Activated naive CD4-positive, alpha-beta T cell treated with anti-CD3 and anti-CD28 coated beads, Interleukin-2, amount 50 U/mL, for 16 hours (primary cell): Measurements from ENCODE around the gene SLC35D2.
"Not testable (repeated sequence)": the region's sequence is repeated elsewhere in the genome, so short reads cannot be mapped to it uniquely, and the experiment has no call there.

Source experiments
- DNase-seq: peaks from one replicate; pipeline ENCODE4 v3.0.0-alpha.2; 2020

SLC35D2 gene

GRCh38 chr9:96350866-96351265, 32.6 kb downstream of the SLC35D2 start:
- no peak for DNase-seq

DNA sequence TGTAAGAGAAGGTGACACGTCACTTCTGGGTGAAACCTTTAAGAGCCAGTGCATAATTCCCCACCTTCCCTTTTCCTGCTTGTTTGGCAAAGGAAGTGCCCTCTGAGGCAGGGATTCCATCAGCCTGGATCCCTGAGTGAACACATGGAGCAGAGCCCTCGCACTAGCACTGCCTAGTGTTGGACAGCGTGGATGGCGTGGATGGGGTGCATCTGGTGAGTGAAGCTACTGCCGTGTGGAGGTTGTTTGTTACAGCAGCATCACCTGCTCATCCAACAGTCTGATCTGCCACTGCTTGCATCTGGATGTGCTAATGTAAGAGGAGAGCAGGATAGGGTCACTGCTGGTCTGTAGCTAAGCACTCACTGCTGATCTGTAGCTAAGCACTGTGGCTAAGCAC, 35.2 kb downstream of the SLC35D2 start:
- no peak for DNase-seq

- DNase-seq: no peak
These were observed 38.0 kb downstream of the SLC35D2 start for GRCh38 chr9:96345551-96345950.

DNA sequence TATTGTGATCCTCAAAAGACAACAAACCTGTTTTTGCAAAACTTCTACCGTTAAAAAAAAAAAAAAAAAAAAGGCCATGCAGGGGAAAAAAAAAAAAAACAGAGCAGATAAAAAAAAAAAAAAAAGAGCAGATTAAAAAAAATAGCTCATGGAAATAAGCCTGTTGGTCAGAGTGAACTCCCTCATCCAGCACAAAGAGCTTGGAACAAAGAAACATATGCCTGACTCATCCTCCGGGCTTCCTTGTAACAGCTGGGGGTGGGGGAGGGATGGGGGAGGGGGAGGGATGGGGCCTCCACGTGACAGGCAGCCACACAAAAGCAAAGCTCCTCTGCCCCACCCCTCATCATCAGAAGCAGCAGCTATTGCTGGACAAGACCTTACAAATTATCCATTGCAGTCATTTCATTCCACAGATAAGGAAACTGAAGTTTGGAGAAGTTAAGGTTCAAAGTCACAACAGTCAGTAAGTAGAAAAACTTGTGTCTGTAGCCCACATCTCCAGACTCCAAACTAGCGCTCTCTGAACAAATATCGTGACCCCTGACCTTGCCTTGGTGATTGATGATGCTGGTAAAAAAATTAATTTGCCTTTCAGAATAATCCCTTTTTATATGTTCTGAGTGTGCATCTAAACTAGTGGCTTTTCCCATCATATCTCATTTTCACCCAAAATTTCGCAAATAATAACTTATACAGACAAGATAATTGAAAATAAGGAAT, 38.9 kb downstream of the SLC35D2 start:
- no peak for DNase-seq

DNA sequence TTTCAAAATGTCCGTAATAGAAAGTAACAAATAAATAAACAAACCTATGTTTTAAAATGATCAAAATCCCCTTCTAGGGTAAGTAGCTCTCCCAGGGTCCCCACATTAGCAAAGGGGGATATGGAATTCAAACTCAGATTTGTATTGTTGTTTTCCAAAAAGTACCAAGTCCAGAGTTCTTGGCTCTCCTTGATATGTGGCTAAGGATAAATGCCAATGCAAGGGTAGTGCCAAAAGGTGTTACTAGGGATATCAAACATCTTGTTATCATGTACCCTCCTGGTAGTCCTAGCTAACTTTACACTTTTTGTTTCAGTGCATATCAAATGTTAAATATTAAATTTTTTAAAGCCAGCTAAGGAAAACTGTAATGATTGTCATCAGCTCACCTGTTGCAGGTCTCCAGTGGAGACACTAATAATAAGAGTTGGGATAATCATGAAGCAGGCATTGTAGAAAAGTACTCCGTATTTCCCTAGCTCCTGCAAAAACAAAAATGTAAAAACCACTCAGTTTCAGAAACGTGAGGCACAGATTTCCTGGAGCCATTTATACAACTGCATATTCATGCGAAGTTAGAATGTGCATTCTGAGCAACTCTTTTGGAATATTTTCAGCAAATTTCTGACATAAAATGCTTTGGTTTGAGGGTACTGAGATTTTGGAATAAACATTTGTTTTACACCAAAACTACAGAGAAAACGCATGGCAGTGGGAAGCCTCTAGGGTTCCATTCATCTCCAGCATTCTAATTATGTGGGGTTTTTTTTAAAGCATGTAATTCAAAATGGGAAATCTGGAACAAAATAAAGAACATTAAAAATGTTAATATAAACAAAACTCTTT, 39.8 kb downstream of the SLC35D2 start:
- DNase-seq: no peak

- DNase-seq: no peak
These were observed 40.8 kb downstream of the SLC35D2 start for GRCh38 chr9:96342571-96343245.

DNA sequence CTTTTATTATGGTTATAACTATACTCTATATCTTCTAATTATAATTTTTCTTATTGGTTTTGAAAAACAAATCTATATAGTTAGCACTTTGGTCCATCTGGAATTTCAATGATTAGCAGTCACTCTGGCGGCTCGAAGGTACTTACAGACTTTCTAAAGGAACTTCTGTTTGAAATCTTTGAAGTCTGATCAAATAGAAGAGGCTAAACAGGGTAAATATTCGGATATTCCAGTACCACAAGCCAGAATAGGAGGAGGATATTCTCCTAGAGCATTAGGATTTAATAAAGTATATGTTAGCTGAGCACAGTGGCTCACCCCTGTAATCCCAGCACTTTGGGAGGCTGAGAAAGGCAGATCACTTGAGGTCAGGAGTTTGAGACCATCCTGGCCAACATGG, 42.8 kb downstream of the SLC35D2 start:
- DNase-seq: no peak

GRCh38 chr9:96338299-96338698, 45.2 kb downstream of the SLC35D2 start:
- DNase-seq: no peak

GRCh38 chr9:96333958-96334357, 49.6 kb downstream of the SLC35D2 start:
- DNase-seq: no peak

DNA sequence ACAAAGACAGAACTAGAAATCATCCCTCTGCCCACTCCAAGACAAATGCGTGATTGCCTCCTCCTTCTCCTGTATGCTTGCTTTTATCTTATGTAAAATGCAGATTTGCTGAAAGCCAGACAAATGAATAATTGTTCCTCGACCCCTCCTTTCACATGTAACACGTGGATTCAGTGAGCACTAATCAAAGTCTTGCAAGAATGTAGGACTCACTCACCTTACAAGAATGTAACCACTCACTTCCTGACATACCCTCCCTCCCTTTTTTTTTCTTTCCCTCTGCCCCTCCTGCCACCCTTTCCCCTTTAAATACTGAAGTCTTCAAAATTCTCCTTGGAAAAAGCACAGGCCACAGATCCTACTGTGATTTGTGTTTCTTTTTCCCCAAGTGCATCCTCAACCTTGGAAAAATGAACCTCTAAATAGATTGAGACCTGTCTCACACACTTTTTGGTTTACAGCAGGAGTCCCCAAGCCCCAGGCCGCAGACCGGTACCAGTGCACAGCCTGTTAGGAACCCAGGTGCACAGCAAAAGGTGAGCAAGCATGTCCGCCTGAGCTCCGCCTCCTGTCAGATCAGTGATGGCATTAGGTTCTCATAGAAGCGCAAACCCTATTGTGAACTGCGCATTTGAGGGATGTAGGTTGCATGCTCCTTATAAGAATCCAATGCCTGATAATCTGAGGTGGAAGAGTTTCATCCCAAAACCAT, 52.1 kb downstream of the SLC35D2 start:
- DNase-seq: no peak

GRCh38 chr9:96327694-96328352, 55.7 kb downstream of the SLC35D2 start:
- DNase-seq: peak; percentile 21

GRCh38 chr9:96323169-96323568, 60.3 kb downstream of the SLC35D2 start:
- DNase-seq: no peak

DNA sequence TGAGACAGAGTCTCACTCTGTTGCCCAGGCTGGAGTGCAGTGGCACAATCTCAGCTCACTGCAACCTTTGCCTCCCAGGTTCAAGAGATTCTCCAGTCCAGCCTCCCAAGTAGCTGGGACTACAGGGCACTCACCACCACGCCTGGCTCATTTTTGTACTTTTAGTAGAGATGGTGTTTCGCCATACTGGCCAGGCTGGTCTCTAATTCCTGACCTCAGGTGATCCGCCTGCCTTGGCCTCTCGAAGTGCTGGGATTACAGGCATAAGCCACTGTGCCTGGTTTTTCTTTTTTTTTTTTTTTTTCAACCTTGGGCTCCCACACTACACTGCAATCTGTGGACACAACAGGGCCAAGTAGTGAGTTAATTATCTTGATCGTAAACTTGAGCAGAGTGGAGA, 60.8 kb downstream of the SLC35D2 start:
- DNase-seq: not testable (repeated sequence)

- not testable (repeated sequence) for DNase-seq
These were observed 61.3 kb downstream of the SLC35D2 start for GRCh38 chr9:96322210-96322609.

GRCh38 chr9:96321515-96321914, 62.0 kb downstream of the SLC35D2 start:
- no peak for DNase-seq

DNA sequence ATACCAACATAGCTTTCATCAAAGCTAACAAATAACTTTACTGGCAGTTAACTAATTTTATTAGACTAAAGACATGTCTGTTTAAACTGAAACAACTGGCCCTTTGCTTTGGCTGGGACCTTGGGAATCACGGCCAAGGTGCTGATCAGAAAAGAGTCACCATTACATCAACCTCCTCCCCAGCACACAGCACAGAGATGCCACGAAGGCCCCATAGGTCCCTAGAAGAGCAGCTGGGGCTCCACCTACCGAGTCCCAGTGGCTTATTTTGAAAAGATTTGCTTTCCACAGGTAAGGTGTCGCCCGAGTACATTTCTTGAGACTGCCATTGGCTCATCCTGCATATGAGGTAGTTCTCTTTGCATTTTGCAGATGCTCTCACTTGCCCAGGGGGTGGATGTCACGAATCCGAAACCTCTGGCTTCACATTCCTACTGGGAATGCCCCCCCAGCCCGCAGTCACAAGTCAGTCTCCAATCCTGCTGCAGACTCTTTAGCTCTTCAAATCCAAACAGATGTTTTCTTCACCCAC, 62.7 kb downstream of the SLC35D2 start:
- no peak for DNase-seq

DNA sequence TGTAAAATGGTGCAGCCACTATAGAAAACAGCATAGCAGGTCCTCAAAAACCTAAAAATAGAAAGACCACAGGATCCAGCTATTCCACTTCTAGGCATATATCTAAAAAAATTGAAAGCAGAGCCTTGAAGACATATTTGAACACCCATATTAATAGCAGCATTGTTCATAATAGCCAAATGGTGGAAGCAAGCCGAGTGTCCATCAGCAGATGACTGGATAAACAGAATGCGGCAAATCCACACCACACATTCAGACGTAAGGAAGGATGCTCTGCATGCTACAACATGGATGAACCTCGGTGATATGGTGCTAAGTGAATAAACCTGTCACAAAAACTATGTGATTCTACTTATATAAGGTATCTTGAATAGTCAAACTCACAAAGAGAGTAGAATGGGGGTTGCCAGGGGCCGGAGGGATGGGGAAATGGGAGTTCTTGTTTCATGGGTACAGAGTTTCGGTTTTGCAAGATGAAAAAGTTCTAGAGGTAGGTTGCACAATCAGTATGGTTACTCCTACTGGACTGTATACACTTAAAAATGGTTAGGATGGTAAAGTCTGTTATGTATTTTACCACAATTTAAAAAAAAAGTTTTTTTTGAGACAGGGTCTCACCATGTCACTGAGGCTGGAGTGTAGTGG, 64.5 kb downstream of the SLC35D2 start:
- DNase-seq: no peak

- DNase-seq: peak; percentile 14
These were observed 66.1 kb downstream of the SLC35D2 start for GRCh38 chr9:96317335-96317980.

DNA sequence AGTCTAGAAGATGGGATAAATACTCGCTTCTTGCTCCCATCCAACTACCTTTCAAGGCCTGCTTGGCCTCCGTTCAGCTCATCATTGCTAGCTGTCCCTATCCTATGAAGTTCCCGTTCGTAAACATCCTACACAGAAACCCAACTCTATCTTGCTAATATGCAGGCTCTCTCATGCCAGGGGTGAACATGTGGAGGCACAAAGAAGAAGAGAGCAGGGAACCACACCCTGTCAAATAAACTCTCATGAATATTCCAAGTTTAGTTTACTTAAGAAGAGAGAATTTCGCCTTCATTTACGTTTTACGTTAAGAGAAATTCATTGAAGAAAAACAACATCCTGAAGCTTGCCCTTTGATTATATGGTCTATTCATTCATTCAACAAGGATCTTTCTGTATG, 73.7 kb downstream of the SLC35D2 start:
- DNase-seq: no peak

GRCh38 chr9:96306958-96307357, 76.6 kb downstream of the SLC35D2 start:
- not testable (repeated sequence) for DNase-seq

GRCh38 chr9:96305171-96305570, 78.3 kb downstream of the SLC35D2 start:
- no peak for DNase-seq
